Measurements from ENCODE around the gene TUBB. TPM values are rescaled to one million over a fixed set of nuclear protein-coding genes. Genes with fewer than 3 reads are reported as not detected.

Gene TUBB
- total and polyA plus RNA-seq, 9 of the 15 experiments (the other 6 are each of a cell fraction or from before 2014, with no cell fraction given) = 971 to 2,870 (median 1,478) TPM

DNA sequence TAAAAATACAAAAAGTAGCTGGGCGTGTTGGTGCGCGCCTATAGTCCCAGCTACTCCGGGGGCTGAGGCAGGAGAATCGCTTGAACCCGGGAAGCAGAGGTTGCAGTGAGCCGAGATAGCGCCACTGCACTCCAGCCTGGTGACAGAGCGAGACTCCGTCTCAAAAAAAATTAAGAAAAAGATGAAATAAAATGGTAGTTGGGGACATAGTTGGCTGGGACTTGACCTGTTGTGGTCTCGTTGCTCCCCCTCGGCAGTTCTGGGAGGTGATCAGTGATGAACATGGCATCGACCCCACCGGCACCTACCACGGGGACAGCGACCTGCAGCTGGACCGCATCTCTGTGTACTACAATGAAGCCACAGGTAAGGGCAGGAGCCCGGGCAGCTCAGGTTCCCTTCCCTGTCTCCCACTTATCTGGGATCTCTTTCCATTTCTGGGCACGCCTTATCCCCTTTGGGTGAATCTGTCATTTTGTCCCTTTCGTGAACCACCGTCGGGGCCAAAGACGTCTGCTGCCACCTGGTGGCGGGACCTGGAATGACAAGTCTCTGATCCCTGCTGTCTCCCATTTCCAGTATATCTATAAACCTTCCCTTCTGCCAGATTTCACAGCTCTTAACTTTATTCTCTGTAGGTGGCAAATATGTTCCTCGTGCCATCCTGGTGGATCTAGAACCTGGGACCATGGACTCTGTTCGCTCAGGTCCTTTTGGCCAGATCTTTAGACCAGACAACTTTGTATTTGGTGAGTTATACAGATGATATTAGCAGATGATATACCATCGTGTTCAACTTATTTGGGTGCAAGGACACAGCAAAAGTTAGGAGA is 2.3 kb downstream of the TUBB start (continued):
- TF ChIP-seq, protein P1, sequence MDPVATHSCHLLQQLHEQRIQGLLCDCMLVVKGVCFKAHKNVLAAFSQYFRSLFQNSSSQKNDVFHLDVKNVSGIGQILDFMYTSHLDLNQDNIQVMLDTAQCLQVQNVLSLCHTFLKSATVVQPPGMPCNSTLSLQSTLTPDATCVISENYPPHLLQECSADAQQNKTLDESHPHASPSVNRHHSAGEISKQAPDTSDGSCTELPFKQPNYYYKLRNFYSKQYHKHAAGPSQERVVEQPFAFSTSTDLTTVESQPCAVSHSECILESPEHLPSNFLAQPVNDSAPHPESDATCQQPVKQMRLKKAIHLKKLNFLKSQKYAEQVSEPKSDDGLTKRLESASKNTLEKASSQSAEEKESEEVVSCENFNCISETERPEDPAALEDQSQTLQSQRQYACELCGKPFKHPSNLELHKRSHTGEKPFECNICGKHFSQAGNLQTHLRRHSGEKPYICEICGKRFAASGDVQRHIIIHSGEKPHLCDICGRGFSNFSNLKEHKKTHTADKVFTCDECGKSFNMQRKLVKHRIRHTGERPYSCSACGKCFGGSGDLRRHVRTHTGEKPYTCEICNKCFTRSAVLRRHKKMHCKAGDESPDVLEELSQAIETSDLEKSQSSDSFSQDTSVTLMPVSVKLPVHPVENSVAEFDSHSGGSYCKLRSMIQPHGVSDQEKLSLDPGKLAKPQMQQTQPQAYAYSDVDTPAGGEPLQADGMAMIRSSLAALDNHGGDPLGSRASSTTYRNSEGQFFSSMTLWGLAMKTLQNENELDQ (CRISPR knock-in tag; IDR thresholded peaks at IDR 0.05; ENCODE audit: borderline replicate concordance) = no peak
- no peak for TF ChIP-seq SMAD2 (IDR thresholded peaks at IDR 0.05; ENCODE audit: low read depth, low read length)
- no peak for TF ChIP-seq DMBX1 (CRISPR knock-in tag; IDR thresholded peaks at IDR 0.05; ENCODE audit: borderline replicate concordance)
- TF ChIP-seq, protein P2, sequence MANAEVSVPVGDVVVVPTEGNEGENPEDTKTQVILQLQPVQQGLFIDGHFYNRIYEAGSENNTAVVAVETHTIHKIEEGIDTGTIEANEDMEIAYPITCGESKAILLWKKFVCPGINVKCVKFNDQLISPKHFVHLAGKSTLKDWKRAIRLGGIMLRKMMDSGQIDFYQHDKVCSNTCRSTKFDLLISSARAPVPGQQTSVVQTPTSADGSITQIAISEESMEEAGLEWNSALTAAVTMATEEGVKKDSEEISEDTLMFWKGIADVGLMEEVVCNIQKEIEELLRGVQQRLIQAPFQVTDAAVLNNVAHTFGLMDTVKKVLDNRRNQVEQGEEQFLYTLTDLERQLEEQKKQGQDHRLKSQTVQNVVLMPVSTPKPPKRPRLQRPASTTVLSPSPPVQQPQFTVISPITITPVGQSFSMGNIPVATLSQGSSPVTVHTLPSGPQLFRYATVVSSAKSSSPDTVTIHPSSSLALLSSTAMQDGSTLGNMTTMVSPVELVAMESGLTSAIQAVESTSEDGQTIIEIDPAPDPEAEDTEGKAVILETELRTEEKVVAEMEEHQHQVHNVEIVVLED (CRISPR knock-in tag; IDR thresholded peaks at IDR 0.05) = no peak
- TF ChIP-seq, protein P3, sequence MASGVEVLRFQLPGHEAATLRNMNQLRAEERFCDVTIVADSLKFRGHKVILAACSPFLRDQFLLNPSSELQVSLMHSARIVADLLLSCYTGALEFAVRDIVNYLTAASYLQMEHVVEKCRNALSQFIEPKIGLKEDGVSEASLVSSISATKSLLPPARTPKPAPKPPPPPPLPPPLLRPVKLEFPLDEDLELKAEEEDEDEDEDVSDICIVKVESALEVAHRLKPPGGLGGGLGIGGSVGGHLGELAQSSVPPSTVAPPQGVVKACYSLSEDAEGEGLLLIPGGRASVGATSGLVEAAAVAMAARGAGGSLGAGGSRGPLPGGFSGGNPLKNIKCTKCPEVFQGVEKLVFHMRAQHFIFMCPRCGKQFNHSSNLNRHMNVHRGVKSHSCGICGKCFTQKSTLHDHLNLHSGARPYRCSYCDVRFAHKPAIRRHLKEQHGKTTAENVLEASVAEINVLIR (CRISPR knock-in tag; IDR thresholded peaks at IDR 0.05) = no peak
- TF ChIP-seq, protein P4, sequence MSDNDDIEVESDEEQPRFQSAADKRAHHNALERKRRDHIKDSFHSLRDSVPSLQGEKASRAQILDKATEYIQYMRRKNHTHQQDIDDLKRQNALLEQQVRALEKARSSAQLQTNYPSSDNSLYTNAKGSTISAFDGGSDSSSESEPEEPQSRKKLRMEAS (CRISPR knock-in tag; IDR thresholded peaks at IDR 0.05) = peak; percentile 39; the same call in 1 of the 2 replicates
- TF ChIP-seq, protein P5, sequence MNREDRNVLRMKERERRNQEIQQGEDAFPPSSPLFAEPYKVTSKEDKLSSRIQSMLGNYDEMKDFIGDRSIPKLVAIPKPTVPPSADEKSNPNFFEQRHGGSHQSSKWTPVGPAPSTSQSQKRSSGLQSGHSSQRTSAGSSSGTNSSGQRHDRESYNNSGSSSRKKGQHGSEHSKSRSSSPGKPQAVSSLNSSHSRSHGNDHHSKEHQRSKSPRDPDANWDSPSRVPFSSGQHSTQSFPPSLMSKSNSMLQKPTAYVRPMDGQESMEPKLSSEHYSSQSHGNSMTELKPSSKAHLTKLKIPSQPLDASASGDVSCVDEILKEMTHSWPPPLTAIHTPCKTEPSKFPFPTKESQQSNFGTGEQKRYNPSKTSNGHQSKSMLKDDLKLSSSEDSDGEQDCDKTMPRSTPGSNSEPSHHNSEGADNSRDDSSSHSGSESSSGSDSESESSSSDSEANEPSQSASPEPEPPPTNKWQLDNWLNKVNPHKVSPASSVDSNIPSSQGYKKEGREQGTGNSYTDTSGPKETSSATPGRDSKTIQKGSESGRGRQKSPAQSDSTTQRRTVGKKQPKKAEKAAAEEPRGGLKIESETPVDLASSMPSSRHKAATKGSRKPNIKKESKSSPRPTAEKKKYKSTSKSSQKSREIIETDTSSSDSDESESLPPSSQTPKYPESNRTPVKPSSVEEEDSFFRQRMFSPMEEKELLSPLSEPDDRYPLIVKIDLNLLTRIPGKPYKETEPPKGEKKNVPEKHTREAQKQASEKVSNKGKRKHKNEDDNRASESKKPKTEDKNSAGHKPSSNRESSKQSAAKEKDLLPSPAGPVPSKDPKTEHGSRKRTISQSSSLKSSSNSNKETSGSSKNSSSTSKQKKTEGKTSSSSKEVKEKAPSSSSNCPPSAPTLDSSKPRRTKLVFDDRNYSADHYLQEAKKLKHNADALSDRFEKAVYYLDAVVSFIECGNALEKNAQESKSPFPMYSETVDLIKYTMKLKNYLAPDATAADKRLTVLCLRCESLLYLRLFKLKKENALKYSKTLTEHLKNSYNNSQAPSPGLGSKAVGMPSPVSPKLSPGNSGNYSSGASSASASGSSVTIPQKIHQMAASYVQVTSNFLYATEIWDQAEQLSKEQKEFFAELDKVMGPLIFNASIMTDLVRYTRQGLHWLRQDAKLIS (CRISPR knock-in tag; IDR thresholded peaks at IDR 0.05) = 0 out of 2 replicates have a peak, but pooled peaks have one; percentile 54
- TF ChIP-seq FOXK1 (CRISPR knock-in tag; IDR thresholded peaks at IDR 0.05; ENCODE audit: borderline replicate concordance) = no peak
- TF ChIP-seq, protein P6, sequence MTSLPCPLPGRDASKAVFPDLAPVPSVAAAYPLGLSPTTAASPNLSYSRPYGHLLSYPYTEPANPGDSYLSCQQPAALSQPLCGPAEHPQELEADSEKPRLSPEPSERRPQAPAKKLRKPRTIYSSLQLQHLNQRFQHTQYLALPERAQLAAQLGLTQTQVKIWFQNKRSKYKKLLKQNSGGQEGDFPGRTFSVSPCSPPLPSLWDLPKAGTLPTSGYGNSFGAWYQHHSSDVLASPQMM (CRISPR knock-in tag; IDR thresholded peaks at IDR 0.05) = no peak
- TF ChIP-seq GABPA (tag; conservative IDR thresholded peaks at IDR 0.05; ENCODE audit: low read depth) = no peak
- TF ChIP-seq, protein P7, sequence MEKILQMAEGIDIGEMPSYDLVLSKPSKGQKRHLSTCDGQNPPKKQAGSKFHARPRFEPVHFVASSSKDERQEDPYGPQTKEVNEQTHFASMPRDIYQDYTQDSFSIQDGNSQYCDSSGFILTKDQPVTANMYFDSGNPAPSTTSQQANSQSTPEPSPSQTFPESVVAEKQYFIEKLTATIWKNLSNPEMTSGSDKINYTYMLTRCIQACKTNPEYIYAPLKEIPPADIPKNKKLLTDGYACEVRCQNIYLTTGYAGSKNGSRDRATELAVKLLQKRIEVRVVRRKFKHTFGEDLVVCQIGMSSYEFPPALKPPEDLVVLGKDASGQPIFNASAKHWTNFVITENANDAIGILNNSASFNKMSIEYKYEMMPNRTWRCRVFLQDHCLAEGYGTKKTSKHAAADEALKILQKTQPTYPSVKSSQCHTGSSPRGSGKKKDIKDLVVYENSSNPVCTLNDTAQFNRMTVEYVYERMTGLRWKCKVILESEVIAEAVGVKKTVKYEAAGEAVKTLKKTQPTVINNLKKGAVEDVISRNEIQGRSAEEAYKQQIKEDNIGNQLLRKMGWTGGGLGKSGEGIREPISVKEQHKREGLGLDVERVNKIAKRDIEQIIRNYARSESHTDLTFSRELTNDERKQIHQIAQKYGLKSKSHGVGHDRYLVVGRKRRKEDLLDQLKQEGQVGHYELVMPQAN (IDR thresholded peaks at IDR 0.05; ENCODE audit: borderline replicate concordance) = peak; percentile 66
- TF ChIP-seq HNRNPH1 (optimal IDR thresholded peaks at IDR 0.05; ENCODE audit: low read depth, low read length) = no peak
- peak; percentile 21 for TF ChIP-seq CXXC5 (CRISPR knock-in tag; IDR thresholded peaks at IDR 0.05)

All from K562 (cell line).